ENCODE results near the gene ATP10A. TPM values are rescaled to one million over a fixed set of nuclear protein-coding genes. Genes with fewer than 3 reads are reported as not detected.

The ATP10A gene
- polyA plus RNA-seq, 1 of the 3 experiments (the other 2 are of a cell fraction), result not detected

DNA sequence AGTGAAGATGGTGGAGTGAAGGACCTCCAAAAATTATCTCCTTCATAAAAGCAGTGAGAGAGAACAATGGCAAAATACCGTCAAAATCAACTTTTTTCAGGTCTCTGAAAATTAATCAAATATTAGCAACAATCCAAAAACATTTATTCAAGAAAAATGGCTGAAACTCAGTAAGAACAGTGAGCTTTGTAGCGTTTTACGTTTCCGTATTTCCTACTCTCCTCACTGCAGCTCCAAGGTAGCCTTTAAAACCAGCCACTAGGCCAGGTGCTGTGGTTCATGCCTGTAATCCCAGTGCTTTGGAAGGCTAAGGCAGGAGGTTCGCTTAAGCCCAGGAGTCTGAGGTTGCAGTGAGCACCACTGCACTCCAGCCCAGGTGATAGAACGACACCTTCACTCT is 38.5 kb downstream of the ATP10A start (continued):
- TF ChIP-seq ZBTB33 (IDR thresholded peaks at IDR 0.05; ENCODE audit: borderline replicate concordance, low read depth), result no peak

DNA sequence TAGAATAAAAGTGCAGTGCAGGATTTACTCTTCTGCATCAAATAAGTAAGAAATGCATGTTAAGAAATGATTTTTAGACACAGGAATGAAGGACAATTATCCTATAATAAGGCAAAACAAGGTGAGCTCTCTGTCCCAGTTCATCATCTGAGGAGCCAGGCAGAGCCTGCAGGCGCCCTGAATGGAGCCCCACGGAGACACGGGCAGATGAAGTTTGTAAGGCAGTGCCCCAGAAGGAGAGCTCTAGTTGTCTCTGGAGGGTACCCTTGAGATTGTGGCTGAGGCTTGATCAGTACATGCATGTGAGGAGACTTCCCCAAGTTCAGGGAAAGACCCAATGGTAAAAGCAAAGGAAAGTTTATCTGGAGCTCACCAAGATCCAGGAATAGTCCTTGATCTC is 50.3 kb downstream of the ATP10A start:
- Histone ChIP-seq H3K4me1 (ENCODE audit: control insufficient read depth in 1 of 2, insufficient read depth in 2 of 2, low read depth in 1 of 2, low read length in 1 of 2) (no peaks in the 10 kb centered on the region), H3K4me2 (no peak overlapping the region), H2AFZ (ENCODE audit: low read depth) (no peak overlapping the region), H3K36me3 (replicated peaks in 1 of 2; ENCODE audit: control insufficient read depth in 1 of 2, insufficient read depth in 2 of 2, low read length in 1 of 2) (no peaks in the 10 kb centered on the region), H3K9me3 (no peaks in the 10 kb centered on the region), H3K79me2 (ENCODE audit: insufficient read depth) (no peaks in the 10 kb centered on the region), H3K27ac (ENCODE audit: low read depth in 2 of 2, low read length in 1 of 2) (no peak overlapping the region), H3K9ac (no peak overlapping the region), H3F3A (replicated peaks; ENCODE audit: insufficient read depth) (no peaks in the 10 kb centered on the region), H3K4me3 (ENCODE audit: low read depth in 2 of 2, low read length in 1 of 2) (no peak overlapping the region), H4K20me1 (ENCODE audit: insufficient read depth) (no peaks in the 10 kb centered on the region), H3K9me2 (no peaks in the 10 kb centered on the region), H3K27me3 (ENCODE audit: insufficient read depth) (no peaks in the 10 kb centered on the region)
- ChIA-PET CTCF (interaction anchor here (1.1 kb wide), 1 partner anchor 36 kb away, joined by 3 read pairs; no protein-coding TSS in a partner anchor), POLR2A (no interaction called here)
- WGBS (ENCODE audit: low lambda C conversion rate), result 39% methylated on average over 3 of the region's 3 CpGs
- DNase-seq, result no peak
- TF ChIP-seq IRF3 (IDR thresholded peaks at IDR 0.05; ENCODE audit: low read depth, low read length), result no peak
- no peak for TF ChIP-seq RFX5 (IDR thresholded peaks at IDR 0.05; ENCODE audit: low read length)
- no peak for TF ChIP-seq GATA2 (CRISPR knock-in tag; IDR thresholded peaks at IDR 0.05)

DNA sequence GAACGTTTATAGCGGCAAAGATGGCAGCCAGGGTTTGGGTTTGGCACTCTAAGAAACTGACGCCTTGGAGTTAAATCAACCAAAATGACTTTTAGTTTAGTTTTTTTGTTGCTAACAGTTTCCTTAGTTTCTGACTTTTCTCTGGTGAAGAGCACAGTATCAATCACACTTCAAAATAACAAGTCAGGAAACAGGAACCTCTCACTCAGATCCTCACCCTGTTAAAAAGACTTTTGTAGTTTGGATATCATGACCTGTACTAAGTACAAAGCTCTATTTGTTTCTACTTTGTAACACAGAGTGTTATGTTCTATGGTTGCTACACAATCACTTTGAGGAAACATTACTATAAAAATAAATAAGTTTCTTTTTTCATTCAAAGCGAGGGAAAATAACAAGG is 51.1 kb downstream of the ATP10A start:
- Histone ChIP-seq H3K27me3 (ENCODE audit: insufficient read depth) (no peaks in the 10 kb centered on the region), H3K4me3 (ENCODE audit: low read depth in 2 of 2, low read length in 1 of 2) (no peak overlapping the region), H3K9ac (no peak overlapping the region), H3K9me3 (no peaks in the 10 kb centered on the region), H3K27ac (ENCODE audit: low read depth in 2 of 2, low read length in 1 of 2) (no peak overlapping the region), H4K20me1 (ENCODE audit: insufficient read depth) (no peaks in the 10 kb centered on the region), H3K4me2 (no peak overlapping the region), H3F3A (replicated peaks; ENCODE audit: insufficient read depth) (no peaks in the 10 kb centered on the region), H3K36me3 (replicated peaks in 1 of 2; ENCODE audit: control insufficient read depth in 1 of 2, insufficient read depth in 2 of 2, low read length in 1 of 2) (no peaks in the 10 kb centered on the region), H2AFZ (ENCODE audit: low read depth) (no peak overlapping the region), H3K4me1 (ENCODE audit: control insufficient read depth in 1 of 2, insufficient read depth in 2 of 2, low read depth in 1 of 2, low read length in 1 of 2) (no peaks in the 10 kb centered on the region), H3K79me2 (ENCODE audit: insufficient read depth) (no peaks in the 10 kb centered on the region), H3K9me2 (no peaks in the 10 kb centered on the region)
- ChIA-PET CTCF (no interaction called here), POLR2A (no interaction called here)
- WGBS (ENCODE audit: low lambda C conversion rate), result 68% methylated on average over 4 of the region's 4 CpGs
- no peak for DNase-seq
- TF ChIP-seq EZH2phosphoT487 (IDR thresholded peaks at IDR 0.05; ENCODE audit: borderline replicate concordance, low read depth) (no peak), FOXJ3 (CRISPR knock-in tag; IDR thresholded peaks at IDR 0.05) (no peak), GATA2 (CRISPR knock-in tag; IDR thresholded peaks at IDR 0.05) (no peak), FOXM1 (IDR thresholded peaks at IDR 0.05; ENCODE audit: low read depth) (no peak), ZBTB33 (IDR thresholded peaks at IDR 0.05; ENCODE audit: borderline replicate concordance, low read depth) (no peak), IRF3 (IDR thresholded peaks at IDR 0.05; ENCODE audit: low read depth, low read length) (no peak), POLR2AphosphoS5 (IDR thresholded peaks at IDR 0.05; ENCODE audit: low read depth, low read length) (no peak), YY1 (IDR thresholded peaks at IDR 0.05; ENCODE audit: low read depth) (no peak), TCF12 (IDR thresholded peaks at IDR 0.05) (no peak), FOSL2 (IDR thresholded peaks at IDR 0.05; ENCODE audit: borderline replicate concordance, low read depth) (no peak), CHD2 (IDR thresholded peaks at IDR 0.05; ENCODE audit: low read length, partially characterized antibody) (no peak), SIN3A (IDR thresholded peaks at IDR 0.05; ENCODE audit: borderline replicate concordance, low read depth, low read length) (no peak), EP300 (IDR thresholded peaks at IDR 0.05; ENCODE audit: borderline replicate concordance in 1 of 2, low read depth in 1 of 2, low read length in 1 of 2) (no peak), MAX (IDR thresholded peaks at IDR 0.05; ENCODE audit: low read depth) (no peak), ELF1 (IDR thresholded peaks at IDR 0.05) (no peak)
- TF ChIP-seq, protein P1, sequence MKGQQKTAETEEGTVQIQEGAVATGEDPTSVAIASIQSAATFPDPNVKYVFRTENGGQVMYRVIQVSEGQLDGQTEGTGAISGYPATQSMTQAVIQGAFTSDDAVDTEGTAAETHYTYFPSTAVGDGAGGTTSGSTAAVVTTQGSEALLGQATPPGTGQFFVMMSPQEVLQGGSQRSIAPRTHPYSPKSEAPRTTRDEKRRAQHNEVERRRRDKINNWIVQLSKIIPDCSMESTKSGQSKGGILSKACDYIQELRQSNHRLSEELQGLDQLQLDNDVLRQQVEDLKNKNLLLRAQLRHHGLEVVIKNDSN (IDR thresholded peaks at IDR 0.05; ENCODE audit: borderline replicate concordance, low read depth), result no peak
